ENCODE data around the gene WWC1.

WWC1 gene

GRCh38 chr5:168477060-168477459 lies 185.6 kb downstream of the WWC1 start:
- H3K36me3 ChIP-seq (replicated peaks; ENCODE audit: insufficient read depth, low read length): no peaks in the 10 kb centered on the region
- no peaks in the 10 kb centered on the region for H3K9me3 ChIP-seq (replicated peaks; ENCODE audit: insufficient read depth, low read length)
- H3K4me2 ChIP-seq (ENCODE audit: low read depth, low read length): no peak overlapping the region
- H3F3A ChIP-seq (ENCODE audit: insufficient read depth, low read length): peaks cover 18% of the 10 kb centered on the region
- no peak for TF ChIP-seq EZH2 (optimal IDR thresholded peaks at IDR 0.05; ENCODE audit: low read depth, low read length)
- TF ChIP-seq CTCF (IDR thresholded peaks at IDR 0.05; ENCODE audit: low read length): no peak
- TF ChIP-seq EZH2phosphoT487 (IDR thresholded peaks at IDR 0.05; ENCODE audit: low read length): no peak
- no peaks in the 10 kb centered on the region for H3K27me3 ChIP-seq (replicated peaks; ENCODE audit: insufficient read depth, low read length)
- no peak overlapping the region for H3K4me3 ChIP-seq (ENCODE audit: low read length)
- H4K20me1 ChIP-seq (ENCODE audit: insufficient read depth, low read length): no peaks in the 10 kb centered on the region
- no peak for DNase-seq
- peaks cover 9% of the 10 kb centered on the region for H3K4me1 ChIP-seq (ENCODE audit: low read length)
- no peaks in the 10 kb centered on the region for H3K9me2 ChIP-seq (replicated peaks; ENCODE audit: insufficient read depth, low read length)
- H3K27ac ChIP-seq (ENCODE audit: low read length): no peak overlapping the region
- H3K79me2 ChIP-seq (ENCODE audit: low read length): no peaks in the 10 kb centered on the region
- H3K9ac ChIP-seq (ENCODE audit: low read length): no peak overlapping the region
- no peak overlapping the region for H2AFZ ChIP-seq (ENCODE audit: low read length)

GRCh38 chr5:168479166-168479565 lies 187.7 kb downstream of the WWC1 start:
- Histone ChIP-seq H3K27me3 (replicated peaks; ENCODE audit: insufficient read depth, low read length) (no peaks in the 10 kb centered on the region), H3K4me3 (ENCODE audit: low read length) (no peak overlapping the region), H3K4me2 (ENCODE audit: low read depth, low read length) (no peak overlapping the region), H3K79me2 (ENCODE audit: low read length) (no peaks in the 10 kb centered on the region), H3K9me3 (replicated peaks; ENCODE audit: insufficient read depth, low read length) (no peaks in the 10 kb centered on the region), H3F3A (ENCODE audit: insufficient read depth, low read length) (peaks cover 21% of the 10 kb centered on the region), H3K27ac (ENCODE audit: low read length) (no peak overlapping the region), H4K20me1 (ENCODE audit: insufficient read depth, low read length) (no peaks in the 10 kb centered on the region), H2AFZ (ENCODE audit: low read length) (no peak overlapping the region), H3K36me3 (replicated peaks; ENCODE audit: insufficient read depth, low read length) (no peaks in the 10 kb centered on the region), H3K9ac (ENCODE audit: low read length) (no peak overlapping the region), H3K9me2 (replicated peaks; ENCODE audit: insufficient read depth, low read length) (no peaks in the 10 kb centered on the region), H3K4me1 (ENCODE audit: low read length) (peaks cover 17% of the 10 kb centered on the region)
- no peak for DNase-seq
- no peak for TF ChIP-seq EZH2phosphoT487 (IDR thresholded peaks at IDR 0.05; ENCODE audit: low read length)
- TF ChIP-seq EZH2 (optimal IDR thresholded peaks at IDR 0.05; ENCODE audit: low read depth, low read length): no peak
- TF ChIP-seq CTCF (IDR thresholded peaks at IDR 0.05; ENCODE audit: low read length): no peak

- H3K36me3 ChIP-seq (replicated peaks; ENCODE audit: insufficient read depth, low read length): no peaks in the 10 kb centered on the region
- H3K27ac ChIP-seq (ENCODE audit: low read length): peak overlapping the region; percentile 67; the same call in 1 of the 2 replicates
- no peak for DNase-seq
- H3K9me3 ChIP-seq (replicated peaks; ENCODE audit: insufficient read depth, low read length): no peaks in the 10 kb centered on the region
- no peak overlapping the region for H3K9ac ChIP-seq (ENCODE audit: low read length)
- H2AFZ ChIP-seq (ENCODE audit: low read length): no peak overlapping the region
- H3K27me3 ChIP-seq (replicated peaks; ENCODE audit: insufficient read depth, low read length): no peaks in the 10 kb centered on the region
- TF ChIP-seq EZH2 (optimal IDR thresholded peaks at IDR 0.05; ENCODE audit: low read depth, low read length) (no peak), CTCF (IDR thresholded peaks at IDR 0.05; ENCODE audit: low read length) (no peak), EZH2phosphoT487 (IDR thresholded peaks at IDR 0.05; ENCODE audit: low read length) (no peak)
- peak overlapping the region; percentile 50; the same call in 1 of the 2 replicates for H3K4me2 ChIP-seq (ENCODE audit: low read depth, low read length)
- H3K4me3 ChIP-seq (ENCODE audit: low read length): no peak overlapping the region
- H3K9me2 ChIP-seq (replicated peaks; ENCODE audit: insufficient read depth, low read length): no peaks in the 10 kb centered on the region
- H3K4me1 ChIP-seq (ENCODE audit: low read length): peaks cover 19% of the 10 kb centered on the region
- no peaks in the 10 kb centered on the region for H4K20me1 ChIP-seq (ENCODE audit: insufficient read depth, low read length)
- no peaks in the 10 kb centered on the region for H3K79me2 ChIP-seq (ENCODE audit: low read length)
- H3F3A ChIP-seq (ENCODE audit: insufficient read depth, low read length): peaks cover 21% of the 10 kb centered on the region
These were observed 189.2 kb downstream of the WWC1 start for GRCh38 chr5:168480601-168481000.
